GM08714 (cell line): Measurements from ENCODE around the gene SLC35A2.
"Not testable (repeated sequence)": the region's sequence is repeated elsewhere in the genome, so short reads cannot be mapped to it uniquely, and the experiment has no call there.

Experiments
- H3K4me3 ChIP-seq: fragments of 200-500 bp; sonication (Bioruptor generic); 2 replicates; pipeline ENCODE4 v1.5.1; 2014; ENCODE audit warnings: mild to moderate bottlenecking, low read length, inconsistent platforms
- ZNF274 ChIP-seq: IDR thresholded peaks from 2 replicates; pipeline ENCODE4 v1.6.1; 2012; ENCODE audit warnings: mild to moderate bottlenecking, low read depth, low read length

The SLC35A2 gene

DNA sequence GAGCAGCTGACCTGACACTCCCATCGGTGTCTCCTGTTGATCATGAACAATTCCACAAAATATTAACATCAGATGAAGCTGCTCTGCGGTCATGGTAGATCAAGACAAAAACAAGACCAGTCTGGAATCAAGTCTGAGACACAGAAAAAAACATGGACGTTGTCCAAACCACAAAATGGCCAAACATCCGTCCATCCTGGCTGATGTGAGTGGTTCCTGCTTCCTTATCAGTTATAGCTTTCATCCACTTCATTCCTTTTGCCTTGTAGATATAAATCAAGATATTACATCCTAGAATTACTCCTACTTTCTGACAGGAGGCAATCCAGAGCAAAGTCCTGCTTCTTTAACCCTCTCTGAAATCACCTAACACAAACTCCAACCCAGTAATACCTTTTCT lies 47.2 kb downstream of the SLC35A2 start:
- H3K4me3 ChIP-seq = no peak overlapping the region
- no peak for TF ChIP-seq ZNF274

DNA sequence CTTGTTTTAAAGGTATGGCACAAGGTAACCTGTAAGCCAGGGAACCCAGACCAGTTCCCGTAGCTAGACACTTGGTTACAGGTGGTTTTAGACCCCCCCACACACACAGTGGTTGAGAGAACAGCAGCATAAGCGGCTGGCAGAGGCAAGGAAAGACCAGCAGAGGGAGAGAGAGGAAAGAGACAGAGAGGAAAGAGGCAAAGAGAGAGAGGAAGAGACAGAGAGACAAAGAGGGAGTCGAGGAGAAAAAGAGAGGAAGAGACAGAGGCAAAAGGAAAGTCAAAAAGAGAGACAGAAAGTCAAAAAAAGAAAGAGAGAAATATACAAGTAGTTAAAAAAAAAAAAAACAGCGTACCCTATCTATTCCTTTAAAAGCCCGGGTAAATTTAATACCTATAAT lies 56.5 kb downstream of the SLC35A2 start:
- no peak overlapping the region for H3K4me3 ChIP-seq
- no peak for TF ChIP-seq ZNF274

DNA sequence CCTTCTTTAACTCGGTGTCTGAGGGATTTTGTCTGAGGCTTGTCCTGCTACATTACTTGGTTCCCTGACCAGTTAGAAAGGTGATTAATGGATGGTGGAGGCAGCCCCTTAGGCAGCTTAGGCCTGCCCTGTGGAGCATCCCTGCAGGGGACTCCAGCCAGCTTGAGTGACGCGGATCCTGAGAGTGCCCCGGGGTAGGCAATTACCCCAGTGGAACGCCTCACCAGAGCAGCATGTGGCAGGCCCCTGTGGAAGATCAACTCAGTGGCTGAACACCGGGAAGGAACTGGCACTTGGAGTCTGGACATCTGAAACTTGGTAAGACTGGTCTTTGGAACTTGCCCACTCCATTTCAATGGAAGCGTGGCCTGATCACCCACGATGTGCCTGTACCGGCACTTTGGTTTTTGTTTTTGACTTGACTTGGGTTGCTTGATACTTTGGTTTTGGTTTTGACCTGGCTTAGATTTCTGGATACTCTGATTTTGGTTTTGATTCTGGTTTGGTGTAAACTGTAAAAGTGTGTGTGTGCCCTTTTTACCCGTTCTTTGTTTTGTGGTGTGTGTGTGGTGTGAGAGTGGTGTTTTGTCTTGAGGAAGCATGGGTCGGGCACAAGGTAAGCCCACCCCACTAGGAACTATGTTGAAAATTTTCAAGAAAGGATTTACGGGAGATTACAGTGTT lies 57.2 kb downstream of the SLC35A2 start:
- not testable (repeated sequence) for H3K4me3 ChIP-seq

DNA sequence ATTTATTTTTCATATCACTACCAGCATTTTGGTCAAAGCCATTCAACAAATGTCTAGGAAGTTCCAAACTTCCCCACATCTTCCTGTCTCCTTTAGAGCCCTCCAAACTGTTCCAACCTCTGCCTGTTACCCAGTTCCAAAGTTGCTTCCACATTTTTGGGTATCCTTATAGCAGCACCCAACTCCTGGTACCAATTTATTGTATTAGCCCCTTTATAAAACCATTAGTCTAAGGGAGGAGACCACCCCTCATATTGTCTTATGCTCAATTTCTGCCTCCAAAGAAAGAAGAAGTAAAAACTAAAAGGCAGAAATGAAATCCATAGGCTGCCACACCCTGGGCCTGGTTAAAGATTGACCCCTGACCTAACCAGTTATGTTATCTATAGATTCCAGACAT lies 58.0 kb downstream of the SLC35A2 start:
- not testable (repeated sequence) for H3K4me3 ChIP-seq
